Measurements from ENCODE around the gene ACAD8. TPM values are rescaled to one million over a fixed set of nuclear protein-coding genes. Genes with fewer than 3 reads are reported as not detected.
A peak's percentile ranks its signal among the peaks of the same experiment; 100 is the strongest.

Gene ACAD8
- total RNA-seq, result 10 to 100 TPM; 18.3 to 25.0 (median 21.1) TPM

- TF ChIP-seq CTCF (IDR thresholded peaks at IDR 0.05), result peak; percentile 19 to 58 (median 43)
- TF ChIP-seq POLR2AphosphoS5 (IDR thresholded peaks at IDR 0.05), result peak; percentile 92 to 95
- TF ChIP-seq POLR2A (IDR thresholded peaks at IDR 0.05; ENCODE audit: low read depth), result peak; percentile 37
- TF ChIP-seq EP300 (IDR thresholded peaks at IDR 0.05), result no peak
- WGBS, result 0% methylated on average over 27 of the region's 70 CpGs
- Histone ChIP-seq H3K27ac (replicated peaks in 1 of 4) (peak within 1 kb of the TSS; percentile 76 to 81 (median 78)), H3K27me3 (no peaks in the 10 kb centered on the region), H3K4me3 (peak within 1 kb of the TSS; percentile 75 to 96 (median 78)), H3K4me1 (peaks cover 15 to 42% (median 31%) of the 10 kb centered on the region in 4 donors), H3K36me3 (peaks cover 22 to 54% (median 45%) of the 10 kb centered on the region in 4 donors), H3K9me3 (no peaks in the 10 kb centered on the region)
- DNase-seq (ENCODE audit: extremely low spot score), result peak; percentile 97
- intact Hi-C loops (cut with DNase I), result loop anchor here (2.0 to 5.0 kb wide), 2 partner anchors 29 to 79 kb away; partner anchors contain the start of genes GLB1L2 and VPS26B
Measured at GRCh38 chr11:134253188-134253993, at the start of gene ACAD8, which contains the start of gene THYN1. ACAD8 (plus strand) TSS chr11:134253568; CDS start chr11:134253601, 33 bp downstream. THYN1 (minus strand) TSS chr11:134253352; CDS start chr11:134252882, 470 bp downstream.

DNA sequence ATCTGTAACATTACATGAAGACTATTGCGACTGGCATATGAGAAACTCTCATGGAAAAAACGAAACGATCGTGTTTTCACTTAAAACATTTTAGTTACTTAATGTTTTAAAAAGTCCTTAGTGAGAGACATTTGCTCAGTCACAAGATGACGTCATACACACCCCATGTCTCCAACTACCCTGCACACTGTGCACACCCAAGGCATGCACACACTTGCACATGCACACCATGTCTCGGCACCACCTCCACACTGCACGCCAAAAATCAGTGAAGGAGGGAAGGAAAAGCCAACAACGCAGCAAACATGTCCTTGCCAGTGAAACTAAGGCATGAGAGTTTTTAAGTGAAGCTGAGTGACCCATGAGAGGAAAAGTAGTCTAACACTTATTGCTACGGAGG, 47.6 kb upstream of the ACAD8 start:
- H3K27ac ChIP-seq (replicated peaks in 1 of 4), result no peak overlapping the region
- TF ChIP-seq POLR2A (IDR thresholded peaks at IDR 0.05; ENCODE audit: low read depth) (no peak), POLR2AphosphoS5 (IDR thresholded peaks at IDR 0.05) (no peak), CTCF (IDR thresholded peaks at IDR 0.05) (no peak), EP300 (IDR thresholded peaks at IDR 0.05) (no peak)
- H3K27me3 ChIP-seq, result no peaks in the 10 kb centered on the region
- no peaks in the 10 kb centered on the region for H3K9me3 ChIP-seq
- peaks cover 28 to 83% (median 72%) of the 10 kb centered on the region in 4 donors for H3K36me3 ChIP-seq
- no peak overlapping the region for H3K4me3 ChIP-seq
- DNase-seq (ENCODE audit: extremely low spot score), result no peak
- WGBS, result 98% methylated on average over 9 of the region's 9 CpGs
- no peaks in the 10 kb centered on the region for H3K4me1 ChIP-seq
- intact Hi-C loops (cut with DNase I), result no loop called here

DNA sequence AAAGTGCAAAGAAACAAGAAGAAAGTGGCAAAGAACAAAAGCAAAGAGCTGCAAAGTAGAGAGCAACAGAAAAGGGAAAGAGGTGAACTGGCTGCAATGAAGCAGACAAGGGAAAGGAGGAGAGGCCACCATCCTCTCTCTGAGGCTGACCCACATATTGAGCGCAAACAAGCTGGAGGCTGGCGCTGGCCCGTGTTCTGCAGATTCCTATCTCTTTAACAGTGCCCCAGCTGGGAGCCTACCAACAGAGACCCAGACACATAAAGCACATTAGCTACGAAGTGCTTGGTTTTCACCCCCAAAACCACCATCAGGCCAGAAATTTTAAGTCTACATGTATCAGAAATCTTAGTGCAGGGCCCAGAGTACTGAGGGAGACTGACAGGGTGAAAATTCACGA, 47.2 kb upstream of the ACAD8 start:
- 99% methylated on average over 5 of the region's 5 CpGs for WGBS
- Histone ChIP-seq H3K27me3 (no peaks in the 10 kb centered on the region), H3K4me3 (no peak overlapping the region), H3K4me1 (no peaks in the 10 kb centered on the region), H3K27ac (replicated peaks in 1 of 4) (no peak overlapping the region), H3K36me3 (peaks cover 23 to 78% (median 67%) of the 10 kb centered on the region in 4 donors), H3K9me3 (no peaks in the 10 kb centered on the region)
- intact Hi-C loops (cut with DNase I), result no loop called here
- TF ChIP-seq CTCF (IDR thresholded peaks at IDR 0.05), result no peak
- TF ChIP-seq POLR2AphosphoS5 (IDR thresholded peaks at IDR 0.05), result no peak
- TF ChIP-seq POLR2A (IDR thresholded peaks at IDR 0.05; ENCODE audit: low read depth), result no peak
- no peak for TF ChIP-seq EP300 (IDR thresholded peaks at IDR 0.05)
- DNase-seq (ENCODE audit: extremely low spot score), result no peak

DNA sequence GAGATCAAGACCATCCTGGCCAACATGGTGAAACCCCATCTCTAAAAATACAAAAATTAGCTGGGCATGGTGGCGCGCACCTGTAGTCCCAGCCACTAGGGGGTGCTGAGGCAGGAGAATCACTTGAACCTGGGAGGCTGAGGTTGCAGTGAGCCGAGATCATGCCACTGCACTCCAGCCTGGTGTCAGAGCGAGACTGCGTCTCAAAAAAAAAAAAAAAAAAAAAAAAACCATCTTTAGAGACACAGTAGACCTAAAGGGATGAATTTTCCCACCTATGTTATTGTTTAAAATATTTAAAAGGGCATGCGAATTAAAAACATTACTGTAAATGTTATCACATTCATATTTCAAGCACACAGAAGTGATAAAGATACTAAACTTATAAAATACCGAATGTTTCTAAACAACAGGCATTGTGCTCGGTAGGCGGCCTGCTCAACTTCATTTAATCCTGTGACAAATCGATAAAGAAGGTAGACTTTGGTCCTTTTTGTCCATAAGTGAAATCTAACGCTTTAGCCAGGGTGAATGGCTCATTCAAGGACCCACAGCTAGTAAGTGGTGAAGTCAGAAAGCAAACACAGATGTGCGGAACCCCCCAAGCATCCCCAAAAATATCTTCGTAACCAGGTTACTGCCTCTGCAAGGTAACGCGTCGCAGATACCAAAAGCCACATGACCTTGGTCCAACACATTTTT, 45.7 kb upstream of the ACAD8 start:
- WGBS, result 84% methylated on average over 16 of the region's 16 CpGs
- peaks cover 21 to 67% (median 52%) of the 10 kb centered on the region in 4 donors for H3K36me3 ChIP-seq
- no peak for DNase-seq (ENCODE audit: extremely low spot score)

More for the DNA sequence above, 45.7 kb upstream of the ACAD8 start:
- TF ChIP-seq CTCF (IDR thresholded peaks at IDR 0.05) (peak; percentile 46 to 78 (median 55)), POLR2A (IDR thresholded peaks at IDR 0.05; ENCODE audit: low read depth) (no peak)
- Histone ChIP-seq H3K4me1 (no peaks in the 10 kb centered on the region), H3K9me3 (no peaks in the 10 kb centered on the region), H3K27me3 (no peaks in the 10 kb centered on the region), H3K4me3 (no peak overlapping the region), H3K27ac (replicated peaks in 1 of 4) (no peak overlapping the region)
- intact Hi-C loops (cut with DNase I), result no loop called here
